KMS-11 (cell line): ENCODE measurements around the gene RNF145.

ENCODE experiments used
- H2AFZ ChIP-seq: fragments of 200-600 bp; sonication (generic); 2 replicates; pipeline ENCODE4 v1.6.1; 2016; ENCODE audit warnings: antibody characterized with exemption, mixed run types, low read depth
- H3K27ac ChIP-seq: fragments of 200-600 bp; sonication (generic); 2 replicates; pipeline ENCODE4 v1.6.1; 2016; ENCODE audit warnings: mild to moderate bottlenecking, mixed run types
- H3K27me3 ChIP-seq: fragments of 200-600 bp; sonication (generic); 2 replicates; pipeline ENCODE4 v1.6.1; 2017; ENCODE audit warnings: mild to moderate bottlenecking, low read depth, mixed run types, moderate library complexity; ENCODE audit not compliant: insufficient read depth
- H3K36me3 ChIP-seq: fragments of 200-600 bp; sonication (generic); 2 replicates; pipeline ENCODE4 v1.6.1; 2017; ENCODE audit warnings: mild to moderate bottlenecking, mixed run types; ENCODE audit not compliant: insufficient read depth
- H3K4me1 ChIP-seq: fragments of 200-600 bp; sonication (generic); 2 replicates; pipeline ENCODE4 v1.6.1; 2016; ENCODE audit warnings: mild to moderate bottlenecking, low read depth, mixed run types; ENCODE audit not compliant: poor library complexity, severe bottlenecking
- H3K4me2 ChIP-seq: fragments of 200-600 bp; sonication (generic); 2 replicates; pipeline ENCODE4 v1.7.0; 2016; ENCODE audit warnings: mild to moderate bottlenecking, mixed run types
- H3K4me3 ChIP-seq: fragments of 200-600 bp; sonication (generic); IDR thresholded peaks from 2 replicates; pipeline ENCODE4 v1.6.1; 2017; ENCODE audit warnings: low read depth, low read length, mixed read lengths; ENCODE audit not compliant: insufficient read depth
- H3K79me2 ChIP-seq: fragments of 200-600 bp; sonication (generic); 2 replicates; pipeline ENCODE4 v1.6.1; 2016; ENCODE audit warnings: low read depth, mixed run types; ENCODE audit not compliant: insufficient read depth
- H3K9ac ChIP-seq: fragments of 200-600 bp; sonication (generic); 2 replicates; pipeline ENCODE4 v1.6.1; 2016; ENCODE audit warnings: mild to moderate bottlenecking, mixed run types
- H4K20me1 ChIP-seq: fragments of 200-600 bp; sonication (generic); 2 replicates; pipeline ENCODE4 v1.6.1; 2016; ENCODE audit warnings: mild to moderate bottlenecking, mixed run types; ENCODE audit not compliant: insufficient read depth
- CTCF ChIP-seq: fragments of 200-600 bp; sonication (generic); conservative IDR thresholded peaks from 2 replicates; pipeline ENCODE4 v1.6.1; 2017; ENCODE audit warnings: low read depth, mild to moderate bottlenecking, antibody characterized with exemption, low read length, moderate library complexity, mixed read lengths

Gene RNF145

GRCh38 chr5:159207686-159208513 is 1.5 kb downstream of the RNF145 start:
- Histone ChIP-seq H3K36me3 (no peaks in the 10 kb centered on the region), H4K20me1 (no peaks in the 10 kb centered on the region; the same call in 1 of the 2 replicates), H3K9ac (peak overlapping the region; percentile 85), H3K4me2 (peak overlapping the region; percentile 91), H3K4me1 (peaks cover 38% of the 10 kb centered on the region), H3K4me3 (no peak overlapping the region), H2AFZ (peak overlapping the region; percentile 34; the same call in 1 of the 2 replicates), H3K79me2 (peaks cover 59% of the 10 kb centered on the region), H3K27me3 (no peaks in the 10 kb centered on the region), H3K27ac (peak overlapping the region; percentile 91)
- no peak for TF ChIP-seq CTCF

- H3K27ac ChIP-seq, result peak overlapping the region; percentile 91
- peaks cover 66% of the 10 kb centered on the region for H3K79me2 ChIP-seq
- H3K27me3 ChIP-seq, result no peaks in the 10 kb centered on the region
- no peaks in the 10 kb centered on the region; the same call in 1 of the 2 replicates for H4K20me1 ChIP-seq
- TF ChIP-seq CTCF, result no peak
- H3K4me2 ChIP-seq, result peak overlapping the region; percentile 91
- H3K4me3 ChIP-seq, result no peak overlapping the region
- peak overlapping the region; percentile 85 for H3K9ac ChIP-seq
- H2AFZ ChIP-seq, result no peak overlapping the region
- peaks cover 45% of the 10 kb centered on the region for H3K4me1 ChIP-seq
- H3K36me3 ChIP-seq, result no peaks in the 10 kb centered on the region
Measured at GRCh38 chr5:159207222-159207685, 2.1 kb downstream of the RNF145 start.

GRCh38 chr5:159206818-159207217 is 2.5 kb downstream of the RNF145 start:
- Histone ChIP-seq H4K20me1 (no peaks in the 10 kb centered on the region; the same call in 1 of the 2 replicates), H3K27ac (peak overlapping the region; percentile 91), H3K4me1 (peaks cover 49% of the 10 kb centered on the region), H3K4me2 (peak overlapping the region; percentile 91), H3K27me3 (no peaks in the 10 kb centered on the region), H3K79me2 (peaks cover 70% of the 10 kb centered on the region), H3K4me3 (no peak overlapping the region), H3K9ac (peak overlapping the region; percentile 85), H3K36me3 (no peaks in the 10 kb centered on the region), H2AFZ (no peak overlapping the region)
- no peak for TF ChIP-seq CTCF

- peak overlapping the region; percentile 85; the same call in 1 of the 2 replicates for H3K9ac ChIP-seq
- H3K79me2 ChIP-seq, result peaks cover 74% of the 10 kb centered on the region
- no peak overlapping the region for H3K4me3 ChIP-seq
- H3K27ac ChIP-seq, result peak overlapping the region; percentile 91
- no peak overlapping the region for H2AFZ ChIP-seq
- no peaks in the 10 kb centered on the region; the same call in 1 of the 2 replicates for H4K20me1 ChIP-seq
- peak overlapping the region; percentile 91 for H3K4me2 ChIP-seq
- H3K36me3 ChIP-seq, result no peaks in the 10 kb centered on the region
- no peaks in the 10 kb centered on the region for H3K27me3 ChIP-seq
- peaks cover 51% of the 10 kb centered on the region for H3K4me1 ChIP-seq
- no peak for TF ChIP-seq CTCF
Measured at GRCh38 chr5:159206368-159206767, 3.0 kb downstream of the RNF145 start.
